ENCODE data around the gene TENM3.

Gene TENM3

DNA sequence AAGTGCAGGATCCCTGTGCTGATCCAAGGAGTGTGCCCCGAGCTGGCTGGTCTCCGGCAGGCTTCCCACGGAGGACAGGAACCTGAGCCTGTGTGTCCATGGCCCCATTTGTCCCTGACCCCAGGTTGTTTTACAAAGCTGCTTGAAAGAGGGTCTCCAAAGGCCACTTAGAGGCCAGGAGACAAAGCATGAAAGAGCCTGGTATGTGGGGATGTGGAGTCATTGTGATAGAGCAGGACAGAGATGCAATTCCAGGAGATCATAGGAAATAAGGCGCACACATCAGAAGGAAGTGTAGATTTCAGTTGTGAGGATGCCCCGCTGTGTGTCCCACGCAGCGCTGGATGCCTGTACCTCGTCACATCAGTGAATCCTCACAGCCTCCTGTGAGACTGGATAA is 48.0 kb downstream of the TENM3 start:
- DNase-seq (ENCODE audit: low spot score): no peak

DNA sequence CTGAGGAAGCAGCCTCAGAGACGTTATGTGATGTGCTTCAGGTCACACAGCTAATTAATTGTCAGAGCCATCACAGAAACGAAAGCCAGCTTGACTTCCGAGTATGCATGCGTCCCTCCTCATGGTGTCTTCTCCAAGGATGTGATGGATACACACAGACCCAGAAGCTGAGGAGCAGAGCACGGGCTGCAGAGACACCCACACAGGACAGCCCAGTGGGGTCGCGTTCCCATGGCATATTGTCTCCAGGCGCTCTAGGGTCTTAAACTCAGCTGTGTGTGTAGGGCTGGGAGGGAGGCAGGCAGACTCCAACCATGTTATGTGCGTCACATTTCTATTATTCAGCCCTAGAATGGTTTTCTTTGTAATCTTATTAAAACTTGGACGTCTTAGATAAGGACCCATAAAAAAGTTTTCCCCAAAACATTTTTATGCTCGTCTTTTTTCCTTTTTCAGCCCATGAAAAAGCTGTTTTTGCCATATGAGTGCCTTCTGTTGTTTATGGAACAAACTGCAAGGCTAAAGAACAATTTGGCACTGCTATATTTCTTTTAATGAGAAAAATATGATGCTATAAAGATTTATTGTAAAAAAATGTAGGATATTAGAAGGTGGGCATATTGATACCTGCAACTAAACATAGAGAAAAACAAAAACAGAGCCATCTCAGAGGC is 48.5 kb downstream of the TENM3 start:
- no peak for DNase-seq (ENCODE audit: low spot score)

DNA sequence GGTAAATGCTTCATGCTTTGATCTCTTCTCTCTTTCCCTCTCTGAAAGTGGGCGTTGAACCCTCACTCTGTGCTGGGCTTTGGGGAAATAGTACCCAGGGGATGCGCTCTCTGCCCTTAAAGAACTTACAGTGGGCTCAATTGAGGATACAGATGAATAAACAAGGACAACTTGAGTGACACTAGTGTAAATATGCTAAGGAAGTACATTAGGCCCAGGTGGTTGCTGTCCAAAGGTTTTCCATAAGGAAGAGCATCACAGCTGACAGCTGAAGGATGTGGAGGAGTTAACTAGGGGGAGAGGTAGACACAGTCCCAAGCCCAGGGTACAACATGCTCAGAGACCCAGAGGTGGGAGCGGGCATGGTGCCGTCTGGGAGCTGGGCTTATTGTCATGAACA is 49.4 kb downstream of the TENM3 start:
- DNase-seq (ENCODE audit: low spot score): no peak

DNA sequence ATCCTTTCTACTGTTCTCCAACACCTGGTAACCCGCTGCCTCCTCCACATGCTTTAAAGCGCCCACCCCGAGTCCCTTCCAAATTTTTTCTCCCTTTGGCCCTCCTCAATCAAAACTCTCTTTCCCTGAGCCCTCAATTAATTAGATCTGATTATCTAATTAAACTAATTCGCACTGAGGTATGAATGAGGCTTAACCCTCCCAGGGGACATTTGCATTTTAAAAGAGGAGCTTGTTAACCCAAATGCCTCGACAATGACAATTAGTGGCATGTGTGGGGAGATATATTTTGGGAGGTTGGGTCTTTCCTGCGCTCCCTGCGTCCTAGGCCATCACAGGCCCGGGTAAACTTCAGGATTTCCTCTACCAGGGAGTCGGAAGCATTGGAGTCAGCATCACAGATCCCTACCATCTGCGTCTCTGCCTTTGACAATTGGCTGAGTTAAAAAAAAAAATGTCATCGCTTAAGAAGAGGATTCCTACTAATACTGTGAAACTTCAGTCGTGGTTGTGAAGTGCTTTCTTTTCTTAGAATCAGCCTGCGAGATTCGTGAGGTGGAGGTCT is 50.6 kb downstream of the TENM3 start:
- no peak for DNase-seq (ENCODE audit: low spot score)

DNA sequence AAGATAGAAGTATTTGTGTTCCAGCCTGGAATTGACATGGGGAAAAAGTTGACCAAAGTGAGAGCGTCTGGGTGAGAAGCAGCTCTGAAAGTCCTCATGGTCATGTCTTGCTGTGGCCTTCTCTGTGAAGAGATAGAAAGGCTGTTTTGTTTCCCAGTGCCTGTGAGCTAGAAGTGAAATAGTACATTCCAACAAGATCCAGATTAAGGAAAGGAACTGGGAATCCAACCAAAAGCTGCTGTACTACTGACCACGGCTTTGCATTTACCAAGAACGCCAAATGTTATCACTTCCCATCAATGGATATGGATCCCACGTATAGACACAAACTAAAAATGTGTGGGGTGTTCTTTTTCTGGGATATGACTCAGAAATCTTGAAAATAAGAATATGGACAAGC is 51.2 kb downstream of the TENM3 start:
- DNase-seq (ENCODE audit: low spot score): no peak

DNA sequence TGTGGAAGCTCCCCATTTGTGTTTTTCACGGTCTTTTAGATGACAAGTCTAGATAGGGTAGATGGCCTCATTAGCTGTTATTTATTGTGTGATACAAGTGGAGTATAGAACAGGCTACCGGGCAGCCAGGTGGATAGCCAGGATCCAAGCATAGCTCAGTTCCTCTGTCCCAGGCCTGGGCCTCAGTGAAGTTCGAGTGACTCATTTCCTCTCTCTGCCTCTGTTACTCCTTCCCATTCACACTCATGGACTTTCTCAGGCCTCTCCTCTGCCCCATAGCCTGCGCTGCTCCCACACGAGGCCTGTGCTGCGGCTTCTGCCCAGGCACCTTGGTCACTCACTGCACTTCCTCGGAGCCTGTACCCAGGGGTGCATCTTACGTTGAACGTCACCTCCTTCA is 54.5 kb downstream of the TENM3 start:
- DNase-seq (ENCODE audit: low spot score): no peak

DNA sequence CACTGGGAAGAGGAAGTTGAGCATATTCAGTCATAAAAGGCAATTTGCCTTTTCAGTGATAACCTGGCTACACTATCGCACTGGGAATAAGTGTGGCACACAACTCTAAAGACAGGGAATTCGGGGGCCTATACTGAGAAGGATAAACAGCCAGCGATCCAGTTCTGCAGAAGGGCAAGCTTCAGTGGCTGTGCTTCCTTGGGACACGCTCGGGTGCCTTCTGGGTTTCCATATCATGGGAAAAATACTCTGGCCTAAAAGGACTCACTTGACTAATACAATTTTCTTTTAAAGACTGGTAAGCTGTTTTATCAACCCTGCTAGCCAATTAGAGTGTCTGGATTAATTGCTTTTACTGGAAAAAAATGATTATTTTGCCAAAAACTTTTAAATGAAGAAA is 58.5 kb downstream of the TENM3 start:
- DNase-seq (ENCODE audit: low spot score): no peak

DNA sequence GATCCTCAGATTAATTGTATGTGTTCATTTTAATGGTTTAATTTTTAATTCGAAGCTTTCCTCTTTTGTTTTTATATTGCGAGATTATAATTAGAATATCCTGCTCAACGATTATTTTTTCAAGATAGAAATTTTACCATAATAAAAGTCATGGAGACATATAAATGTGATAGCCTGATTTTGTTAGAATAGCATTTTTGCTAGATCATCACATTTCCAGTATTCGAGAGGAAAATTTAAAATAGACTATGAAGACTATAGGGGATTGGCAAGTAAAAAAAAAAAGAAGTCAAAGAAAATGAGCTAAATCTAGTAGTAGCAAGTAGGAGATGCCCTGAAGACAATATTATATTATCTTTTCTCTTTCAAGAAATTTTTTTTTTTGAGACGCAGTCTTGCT is 60.6 kb downstream of the TENM3 start:
- DNase-seq (ENCODE audit: low spot score): no peak

DNA sequence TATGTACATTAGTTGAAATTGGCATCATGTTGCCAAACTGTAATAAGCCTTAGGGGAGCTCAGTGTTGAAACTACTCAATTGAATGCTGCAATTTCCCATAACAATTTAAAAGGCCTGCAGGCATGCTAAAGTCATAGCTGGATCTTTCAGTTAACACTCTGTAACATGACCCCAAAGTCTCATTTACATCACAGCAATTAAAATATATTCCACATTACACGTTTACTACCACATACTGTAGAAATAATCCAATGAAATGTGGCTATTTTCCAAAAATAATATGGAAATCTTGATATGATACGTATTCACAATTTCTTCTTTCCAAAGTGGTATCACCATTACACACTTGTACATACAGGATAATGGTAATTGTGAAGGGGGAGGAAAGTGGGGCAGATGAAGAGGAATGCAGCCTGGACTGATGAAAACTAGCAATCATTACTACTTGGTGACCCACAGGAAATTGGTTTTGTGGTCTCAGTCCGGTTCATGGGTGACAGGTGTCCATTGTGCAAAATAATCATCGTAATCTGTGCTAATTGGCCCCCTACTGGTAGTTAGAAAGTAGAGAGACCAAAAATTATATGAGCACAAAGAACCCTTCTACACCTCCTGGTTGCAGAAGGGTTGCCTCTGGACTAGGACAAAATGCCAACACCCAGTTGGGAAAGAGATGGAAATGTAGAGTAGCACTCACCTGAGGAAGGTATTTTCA is 63.7 kb downstream of the TENM3 start:
- DNase-seq (ENCODE audit: low spot score): no peak

DNA sequence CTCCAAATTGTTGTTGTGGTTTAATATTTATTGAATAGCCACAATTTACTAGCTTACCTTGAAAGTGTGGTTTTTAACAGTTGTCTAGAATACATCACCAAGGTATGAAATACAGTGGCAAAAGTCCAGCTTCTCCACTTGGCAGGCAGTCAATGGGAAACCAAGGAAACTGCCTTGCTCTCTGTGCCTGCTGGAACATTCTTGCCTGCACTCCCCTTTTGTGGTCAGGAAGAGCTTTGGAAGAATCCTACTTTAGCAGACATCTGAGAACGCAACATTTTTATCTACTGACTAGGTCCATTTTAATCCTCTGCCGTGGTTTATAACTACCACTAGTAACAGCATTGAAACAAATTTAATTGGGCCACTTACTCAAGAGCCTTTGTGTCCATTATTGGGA is 64.5 kb downstream of the TENM3 start:
- peak; percentile 66 for DNase-seq (ENCODE audit: low spot score)

DNA sequence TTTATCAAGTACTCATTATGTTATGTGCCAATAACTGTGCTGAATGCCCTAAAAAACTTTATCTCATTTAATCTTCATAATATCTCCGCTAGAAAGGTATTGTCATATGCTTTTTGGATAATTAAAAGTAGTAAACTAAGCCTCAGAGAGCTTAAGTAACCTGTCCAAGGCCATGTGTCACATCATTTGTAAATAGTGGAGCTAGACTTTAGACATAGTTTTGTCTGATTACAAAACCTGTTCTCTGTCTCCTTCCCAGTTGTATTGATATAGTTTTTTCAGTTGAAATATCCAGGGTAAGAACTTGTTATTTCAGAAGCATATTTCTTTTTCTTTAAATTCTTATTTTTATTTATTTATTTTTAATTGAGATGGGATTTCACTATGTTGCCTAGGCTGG is 66.7 kb downstream of the TENM3 start:
- no peak for DNase-seq (ENCODE audit: low spot score)

DNA sequence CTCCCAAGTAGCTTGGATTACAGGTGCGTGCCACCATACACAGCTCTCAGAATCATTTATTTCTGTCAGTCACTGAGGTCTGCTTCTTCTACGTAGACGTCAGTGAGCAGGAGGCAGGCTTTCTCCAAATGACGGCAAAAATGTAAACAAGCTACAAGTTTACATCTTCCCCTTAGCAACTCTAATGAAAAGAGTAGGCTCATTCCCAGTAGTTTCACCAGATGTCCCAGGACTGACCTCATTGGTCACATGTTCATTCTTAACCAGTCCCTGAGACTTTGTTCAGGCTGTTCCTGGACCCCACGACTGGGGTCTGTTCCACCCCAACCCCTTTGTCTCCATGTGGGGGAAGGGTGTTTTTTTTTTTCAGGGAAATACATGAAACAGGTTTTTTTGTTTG is 67.1 kb downstream of the TENM3 start:
- DNase-seq (ENCODE audit: low spot score): no peak

DNA sequence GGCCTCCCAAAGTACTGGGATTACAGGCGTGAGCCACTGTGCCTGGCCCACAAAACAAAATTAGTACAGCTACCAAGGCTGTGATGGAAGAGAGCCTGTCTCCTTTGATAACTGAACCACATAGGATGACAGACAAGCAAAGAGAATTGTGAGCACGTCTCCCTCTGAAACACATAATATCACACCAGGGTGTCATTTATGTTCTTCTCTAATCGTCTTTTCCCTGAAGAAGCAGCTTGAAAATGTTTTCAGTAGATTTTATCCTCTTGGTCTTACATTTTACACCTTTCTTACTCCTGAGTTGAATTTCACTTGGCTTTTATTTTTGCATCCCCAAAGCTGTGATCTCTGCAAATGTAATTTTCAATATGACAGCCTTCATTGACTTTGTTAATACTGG is 67.8 kb downstream of the TENM3 start:
- DNase-seq (ENCODE audit: low spot score): no peak

DNA sequence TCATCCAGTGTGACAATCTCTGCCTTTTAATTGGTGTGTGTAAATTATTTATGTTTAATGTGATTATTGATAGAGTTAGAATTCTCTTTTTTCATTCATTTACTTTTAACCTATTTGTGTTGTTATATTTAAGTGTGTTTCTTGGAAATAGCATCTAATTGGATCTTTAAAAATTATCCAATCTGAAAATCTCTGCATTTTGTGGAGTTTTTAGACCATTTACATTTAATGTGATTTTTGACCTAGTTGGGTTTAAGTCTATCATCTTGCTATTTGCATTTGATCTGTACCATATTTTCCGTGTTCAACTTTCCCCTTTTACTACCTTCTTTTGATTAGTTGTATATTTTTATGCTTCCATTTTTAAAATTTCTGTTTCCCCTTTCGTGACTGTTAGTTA is 71.3 kb downstream of the TENM3 start:
- no peak for DNase-seq (ENCODE audit: low spot score)

DNA sequence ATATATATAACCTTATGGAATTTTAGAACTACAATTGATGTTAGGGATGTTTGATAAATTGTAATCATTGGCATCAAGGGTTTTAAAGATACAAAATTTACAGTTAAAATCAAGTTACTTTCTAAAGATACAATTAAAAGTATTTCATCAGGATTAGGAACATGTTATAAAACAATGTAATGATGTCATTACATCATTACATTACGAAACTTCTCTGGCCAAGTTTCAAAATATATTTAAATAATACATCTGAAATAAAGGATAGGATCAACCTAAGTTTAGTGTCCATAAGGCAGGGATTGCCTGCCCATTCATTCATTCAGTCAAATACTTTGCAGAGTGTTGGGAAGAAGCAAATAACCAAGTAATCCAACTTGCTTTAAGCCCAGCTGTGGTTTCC is 75.1 kb downstream of the TENM3 start:
- no peak for DNase-seq (ENCODE audit: low spot score)

DNA sequence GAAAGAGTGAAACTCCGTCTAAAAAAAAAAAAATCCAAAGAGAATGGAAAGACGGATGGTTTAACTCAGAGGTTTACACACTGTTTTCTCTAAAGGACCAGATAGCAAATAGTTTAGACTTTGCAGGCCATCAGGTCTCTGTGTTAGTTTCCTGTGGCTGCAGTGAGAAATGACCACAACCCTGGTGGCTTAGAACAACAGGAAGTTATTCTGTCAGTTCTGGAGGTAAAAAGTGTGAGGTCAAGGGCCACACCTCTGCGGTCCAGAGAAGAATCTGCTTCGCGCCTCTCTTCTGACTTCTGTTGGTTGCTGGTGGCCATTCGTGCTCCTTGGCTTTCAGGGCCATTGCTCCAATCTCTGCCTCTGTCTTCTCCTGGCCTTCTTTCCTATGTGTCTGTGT is 76.9 kb downstream of the TENM3 start:
- no peak for DNase-seq (ENCODE audit: low spot score)

DNA sequence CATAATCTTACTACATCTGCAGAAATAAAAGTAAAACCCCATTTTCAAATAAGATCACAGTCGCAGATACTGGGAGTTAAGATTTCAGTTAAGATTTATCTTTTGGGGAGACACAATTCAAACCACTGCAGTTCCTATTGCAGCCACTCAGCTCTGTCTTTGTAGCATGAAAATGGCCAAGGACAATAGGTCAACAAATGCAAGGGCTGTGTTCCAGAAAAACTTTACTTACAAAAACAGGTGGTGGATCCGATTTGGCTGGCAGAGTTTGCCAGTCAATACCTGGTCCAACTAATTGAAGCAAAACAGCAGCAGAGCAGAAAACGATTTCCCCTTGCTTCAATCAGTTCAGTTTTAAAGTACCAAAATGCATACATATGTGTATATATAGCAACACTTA is 77.4 kb downstream of the TENM3 start:
- no peak for DNase-seq (ENCODE audit: low spot score)

DNA sequence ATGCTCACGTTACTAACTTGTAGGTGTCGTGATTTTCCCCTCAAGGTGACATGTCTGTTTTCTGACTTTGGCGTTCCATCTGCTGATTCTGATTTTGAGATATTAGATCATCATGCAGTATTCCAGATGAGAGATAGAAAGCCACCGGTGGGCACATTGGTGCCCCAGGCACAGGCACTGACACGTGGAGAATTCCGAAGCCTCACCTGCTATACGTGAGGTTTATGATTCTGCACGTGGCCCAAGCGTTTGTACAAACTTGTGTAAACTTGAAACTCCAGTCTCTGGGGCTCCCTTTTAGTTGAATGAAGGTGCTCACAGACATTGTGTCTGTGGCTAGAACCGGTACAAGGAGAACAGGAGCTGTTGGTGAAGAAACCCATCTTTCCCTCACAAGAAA is 81.1 kb downstream of the TENM3 start:
- DNase-seq (ENCODE audit: low spot score): no peak

DNA sequence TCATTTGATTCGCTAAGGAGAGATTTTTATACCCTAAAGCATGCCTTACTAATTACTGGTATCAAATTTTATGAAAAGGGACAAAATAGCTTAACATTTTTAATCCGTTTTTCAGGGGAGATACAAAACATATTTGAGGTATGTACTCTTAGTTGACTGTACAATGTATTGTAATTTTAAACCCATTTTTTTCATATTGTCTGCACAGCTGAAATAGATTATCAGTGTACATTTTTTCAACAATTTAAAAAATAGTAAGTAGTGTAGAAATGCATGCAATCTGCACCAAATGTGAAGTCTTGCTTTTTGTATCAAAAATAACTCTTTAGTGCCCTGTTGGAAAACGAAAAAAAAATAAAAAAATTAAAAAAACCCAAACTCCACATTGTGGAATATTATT is 82.2 kb downstream of the TENM3 start:
- DNase-seq (ENCODE audit: low spot score): no peak

DNA sequence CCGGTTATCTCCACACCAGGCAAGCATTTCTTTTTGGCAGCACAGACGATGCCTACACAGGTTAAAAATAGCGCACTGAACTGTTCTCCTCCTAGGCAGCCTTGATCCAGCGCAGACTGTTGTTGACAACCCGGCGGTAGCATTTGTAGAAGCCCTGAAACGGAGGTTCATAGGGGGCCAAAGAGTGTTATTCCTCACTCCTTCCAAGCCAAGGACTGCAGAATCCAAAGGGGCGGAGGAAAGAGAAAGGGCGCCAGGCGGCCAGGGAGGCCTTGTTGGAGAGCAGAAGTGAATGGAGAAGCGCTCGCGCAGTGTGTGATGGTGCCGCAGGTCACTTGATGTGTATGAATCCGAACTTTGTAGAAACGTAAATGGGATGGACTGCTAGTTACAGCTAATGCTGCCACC is 82.7 kb downstream of the TENM3 start:
- no peak for DNase-seq (ENCODE audit: low spot score)

DNA sequence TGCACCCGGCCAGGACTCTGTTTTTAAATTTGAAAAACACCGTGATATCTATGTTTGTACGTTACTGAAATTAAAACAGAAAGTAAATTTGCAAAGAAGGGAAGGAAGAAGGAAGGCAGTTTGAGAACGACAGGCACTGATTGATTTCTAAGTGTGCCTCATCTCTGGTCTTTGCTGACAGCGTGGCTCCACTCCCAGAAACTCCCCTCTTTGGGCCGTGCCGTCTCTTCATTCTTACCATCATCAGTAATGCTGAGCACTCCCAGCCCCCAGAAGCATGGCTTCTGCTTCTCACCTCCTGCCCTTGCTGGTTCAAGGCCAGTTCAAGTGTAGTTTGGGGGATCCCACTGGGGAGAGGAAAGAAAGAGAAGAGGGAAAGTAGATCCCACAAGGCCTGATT is 85.3 kb downstream of the TENM3 start:
- DNase-seq (ENCODE audit: low spot score): no peak

DNA sequence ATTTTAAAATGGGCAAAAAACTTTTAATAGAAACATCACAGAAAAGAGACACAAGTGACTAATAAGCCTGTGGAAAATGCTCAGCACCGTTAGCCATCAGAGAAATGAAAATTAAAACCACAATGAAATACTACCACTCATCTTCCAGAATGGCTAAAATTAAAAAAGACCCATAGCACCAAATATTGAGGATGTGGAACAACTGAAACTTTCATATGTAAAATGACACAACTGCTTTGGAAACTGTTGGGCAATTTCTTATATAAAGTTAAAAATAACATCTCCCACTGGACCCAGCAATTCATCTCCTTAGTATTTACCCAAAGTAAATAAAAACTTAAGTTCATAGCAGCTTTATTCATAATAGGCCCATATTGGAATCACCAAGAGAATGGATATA is 94.2 kb downstream of the TENM3 start:
- no peak for DNase-seq (ENCODE audit: low spot score)

DNA sequence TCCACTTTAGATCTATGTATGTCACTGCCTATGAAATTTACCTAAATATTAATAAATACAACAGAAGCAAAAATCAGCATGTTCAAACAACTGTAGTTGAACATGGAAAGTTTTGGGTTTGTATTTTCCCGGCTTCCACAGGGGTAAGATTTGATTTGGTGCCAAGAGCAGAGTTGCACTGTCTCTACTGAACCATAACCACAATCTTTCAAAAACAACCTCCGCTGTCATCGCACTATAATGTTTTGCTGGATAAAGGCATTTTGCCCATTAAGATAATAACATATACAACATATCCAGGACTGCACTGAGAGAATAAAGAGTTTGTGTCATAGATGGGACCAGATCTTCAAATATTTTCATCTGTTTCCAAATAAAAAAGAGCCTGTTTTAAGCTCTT is 94.9 kb downstream of the TENM3 start:
- no peak for DNase-seq (ENCODE audit: low spot score)

DNA sequence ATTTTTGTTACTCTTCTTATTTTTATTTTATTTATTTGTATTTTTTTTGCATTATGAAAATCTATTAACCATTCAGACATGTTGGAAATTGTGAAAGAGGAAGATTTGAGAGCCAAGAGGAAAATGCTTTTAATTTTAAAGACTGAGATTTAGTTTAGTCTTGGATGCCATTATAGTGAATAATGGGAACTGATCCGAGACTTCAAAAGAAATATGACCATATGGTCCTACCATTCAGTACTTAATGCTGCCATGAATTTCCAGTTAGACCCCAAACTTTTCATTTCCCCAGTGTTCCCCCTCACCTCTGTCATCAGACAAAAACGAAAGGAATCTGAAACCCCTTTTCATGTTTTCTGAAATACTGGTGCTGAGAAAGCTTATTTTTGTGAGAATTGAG is 95.5 kb downstream of the TENM3 start:
- DNase-seq (ENCODE audit: low spot score): no peak

Data from AG20443 (cell line).